ENCODE results near the gene SLC41A1. TPM values are rescaled to one million over a fixed set of nuclear protein-coding genes. Genes with fewer than 3 reads are reported as not detected.

Gene SLC41A1
- total RNA-seq, 1 donor from 2014 or later = 29.5 TPM

DNA sequence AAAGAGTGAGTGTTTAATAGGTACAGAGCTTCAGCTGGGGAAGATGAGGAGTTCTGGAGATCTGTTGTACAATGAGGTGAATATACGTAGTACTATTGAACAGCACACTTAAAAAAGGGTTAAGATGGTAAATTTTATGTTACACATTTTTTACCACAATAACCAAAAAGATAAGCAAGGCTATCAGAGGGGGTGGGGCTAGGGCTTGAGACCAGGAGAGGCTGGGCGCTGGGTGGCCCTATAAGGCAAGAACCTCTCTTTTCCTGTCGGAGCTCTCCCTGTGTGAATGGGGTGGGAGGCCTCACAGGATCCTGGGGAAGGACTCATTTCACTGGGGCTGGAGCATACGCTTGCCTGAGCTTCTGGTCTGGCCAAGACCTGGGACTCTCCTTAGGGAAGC, 9.0 kb downstream of the SLC41A1 start:
- Mint-ChIP-seq H3K4me1 (ENCODE audit: unreplicated experiment) (peaks cover 18% of the 10 kb centered on the region), H3K4me3 (ENCODE audit: unreplicated experiment) (no peak overlapping the region), H3K36me3 (ENCODE audit: unreplicated experiment) (peaks cover 17% of the 10 kb centered on the region), H3K27ac (ENCODE audit: unreplicated experiment) (no peak overlapping the region), H3K9me3 (ENCODE audit: unreplicated experiment) (no peaks in the 10 kb centered on the region), H3K27me3 (ENCODE audit: unreplicated experiment) (no peaks in the 10 kb centered on the region)
- TF ChIP-seq, protein P1, sequence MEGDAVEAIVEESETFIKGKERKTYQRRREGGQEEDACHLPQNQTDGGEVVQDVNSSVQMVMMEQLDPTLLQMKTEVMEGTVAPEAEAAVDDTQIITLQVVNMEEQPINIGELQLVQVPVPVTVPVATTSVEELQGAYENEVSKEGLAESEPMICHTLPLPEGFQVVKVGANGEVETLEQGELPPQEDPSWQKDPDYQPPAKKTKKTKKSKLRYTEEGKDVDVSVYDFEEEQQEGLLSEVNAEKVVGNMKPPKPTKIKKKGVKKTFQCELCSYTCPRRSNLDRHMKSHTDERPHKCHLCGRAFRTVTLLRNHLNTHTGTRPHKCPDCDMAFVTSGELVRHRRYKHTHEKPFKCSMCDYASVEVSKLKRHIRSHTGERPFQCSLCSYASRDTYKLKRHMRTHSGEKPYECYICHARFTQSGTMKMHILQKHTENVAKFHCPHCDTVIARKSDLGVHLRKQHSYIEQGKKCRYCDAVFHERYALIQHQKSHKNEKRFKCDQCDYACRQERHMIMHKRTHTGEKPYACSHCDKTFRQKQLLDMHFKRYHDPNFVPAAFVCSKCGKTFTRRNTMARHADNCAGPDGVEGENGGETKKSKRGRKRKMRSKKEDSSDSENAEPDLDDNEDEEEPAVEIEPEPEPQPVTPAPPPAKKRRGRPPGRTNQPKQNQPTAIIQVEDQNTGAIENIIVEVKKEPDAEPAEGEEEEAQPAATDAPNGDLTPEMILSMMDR (IDR thresholded peaks at IDR 0.05) = no peak
- DNase-seq (ENCODE audit: extremely low spot score, unreplicated experiment) = no peak

DNA sequence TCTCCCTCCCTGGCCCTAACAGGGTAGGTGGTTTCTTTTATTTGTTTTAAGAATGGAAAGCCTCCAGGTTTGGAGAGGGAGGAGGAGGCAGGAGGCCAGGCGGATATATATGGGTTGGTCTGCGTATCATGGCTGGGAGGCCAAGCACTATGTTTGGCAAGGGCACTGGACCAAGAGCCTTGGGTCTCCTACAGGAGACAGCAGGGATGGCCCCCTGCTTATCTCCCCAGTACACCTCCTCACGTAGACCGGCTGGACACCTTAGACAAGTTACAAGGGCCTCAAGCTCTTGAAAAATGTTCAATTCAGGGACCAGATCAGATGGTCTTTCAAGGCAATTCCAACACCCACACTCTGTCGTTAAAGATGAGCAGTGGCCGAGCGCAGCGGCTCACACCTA, 10.9 kb downstream of the SLC41A1 start:
- DNase-seq (ENCODE audit: extremely low spot score, unreplicated experiment) = no peak
- no peaks in the 10 kb centered on the region for H3K27me3 Mint-ChIP-seq (ENCODE audit: unreplicated experiment)
- H3K27ac Mint-ChIP-seq (ENCODE audit: unreplicated experiment) = no peak overlapping the region
- peaks cover 15% of the 10 kb centered on the region for H3K4me1 Mint-ChIP-seq (ENCODE audit: unreplicated experiment)
- H3K36me3 Mint-ChIP-seq (ENCODE audit: unreplicated experiment) = peaks cover 21% of the 10 kb centered on the region
- H3K4me3 Mint-ChIP-seq (ENCODE audit: unreplicated experiment) = no peak overlapping the region
- H3K9me3 Mint-ChIP-seq (ENCODE audit: unreplicated experiment) = no peaks in the 10 kb centered on the region
- TF ChIP-seq, protein P1 (IDR thresholded peaks at IDR 0.05) = no peak

DNA sequence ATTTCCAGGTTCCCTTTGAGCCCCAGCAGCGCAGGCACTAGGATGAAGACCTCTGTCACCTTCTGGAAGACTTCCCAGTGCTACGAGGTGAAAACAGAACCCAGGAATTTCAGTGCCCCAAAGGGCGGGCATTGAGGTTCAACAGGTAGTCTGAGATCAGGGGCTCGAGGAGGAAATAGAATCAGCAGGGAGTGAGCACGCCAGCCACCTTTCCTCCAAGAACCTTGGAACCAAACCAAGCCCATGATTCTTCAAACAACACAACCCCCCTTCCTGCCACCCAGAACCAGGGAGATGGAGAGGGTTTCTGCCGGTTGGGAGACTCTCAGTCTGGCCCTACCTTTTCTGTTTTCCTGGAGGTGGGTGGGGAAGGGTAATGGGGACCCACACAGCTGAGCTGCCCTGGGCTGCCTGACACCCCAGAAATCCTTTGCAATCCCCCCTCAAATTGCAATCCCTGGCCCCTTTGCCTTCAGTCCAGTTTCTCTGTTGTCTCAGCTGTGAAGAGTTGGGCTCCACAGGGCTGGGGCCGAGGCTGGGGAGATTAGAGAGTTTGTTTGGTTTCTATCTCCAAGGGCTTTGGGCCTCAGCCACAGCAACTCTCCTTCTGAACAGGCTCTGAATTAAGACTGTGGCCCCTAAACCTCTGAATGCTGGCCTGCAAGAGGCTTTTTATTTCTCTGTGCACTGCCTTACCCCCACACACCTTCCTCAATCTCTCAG, 11.9 kb downstream of the SLC41A1 start:
- TF ChIP-seq, protein P1 (IDR thresholded peaks at IDR 0.05) = no peak
- no peak overlapping the region for H3K4me3 Mint-ChIP-seq (ENCODE audit: unreplicated experiment)
- H3K27ac Mint-ChIP-seq (ENCODE audit: unreplicated experiment) = peak overlapping the region; percentile 32
- H3K36me3 Mint-ChIP-seq (ENCODE audit: unreplicated experiment) = peaks cover 25% of the 10 kb centered on the region
- no peaks in the 10 kb centered on the region for H3K9me3 Mint-ChIP-seq (ENCODE audit: unreplicated experiment)
- peaks cover 15% of the 10 kb centered on the region for H3K4me1 Mint-ChIP-seq (ENCODE audit: unreplicated experiment)
- no peaks in the 10 kb centered on the region for H3K27me3 Mint-ChIP-seq (ENCODE audit: unreplicated experiment)
- DNase-seq (ENCODE audit: extremely low spot score, unreplicated experiment) = no peak

DNA sequence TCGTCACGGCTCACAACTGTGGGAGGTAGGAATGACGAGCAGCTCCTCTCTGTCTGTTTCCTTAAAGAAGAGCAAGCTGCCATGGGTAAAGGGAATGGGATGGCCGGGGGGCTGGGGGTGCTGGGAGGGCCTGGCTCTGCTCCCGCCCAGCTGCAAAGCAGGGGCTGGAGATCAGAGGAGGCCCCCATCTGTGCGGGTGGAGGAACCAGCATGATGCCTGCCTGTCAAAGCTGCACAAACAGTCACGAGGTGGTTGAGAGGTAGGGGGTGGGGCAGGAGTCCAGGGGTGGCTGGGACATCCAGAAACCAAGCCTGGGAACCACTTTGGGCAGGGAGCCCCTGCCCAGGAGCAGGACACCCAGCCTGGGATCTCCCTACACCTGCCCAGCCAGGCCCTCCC, 12.6 kb downstream of the SLC41A1 start:
- H3K27ac Mint-ChIP-seq (ENCODE audit: unreplicated experiment) = no peak overlapping the region
- TF ChIP-seq, protein P1 (IDR thresholded peaks at IDR 0.05) = no peak
- no peaks in the 10 kb centered on the region for H3K9me3 Mint-ChIP-seq (ENCODE audit: unreplicated experiment)

DNA sequence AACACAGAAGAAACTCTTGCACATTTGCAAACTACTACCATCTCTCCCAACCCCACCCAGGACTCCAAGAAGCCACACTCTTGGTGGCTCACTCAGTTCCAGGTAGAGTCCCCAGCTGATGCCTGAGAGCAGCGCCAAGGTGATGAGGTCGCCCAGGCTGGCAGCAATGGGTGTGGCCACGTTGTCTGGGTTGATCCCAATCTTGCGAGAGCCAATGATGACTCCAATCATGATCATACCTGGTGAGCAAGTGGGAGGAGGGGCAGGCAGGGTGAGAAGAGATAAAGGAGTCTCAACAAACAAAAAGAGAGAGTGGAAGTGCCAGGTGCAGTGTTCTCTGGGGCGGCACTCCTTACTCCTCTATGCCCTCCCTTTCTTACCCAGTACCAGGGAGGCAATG, 14.4 kb downstream of the SLC41A1 start:
- Mint-ChIP-seq H3K9me3 (ENCODE audit: unreplicated experiment) (no peaks in the 10 kb centered on the region), H3K4me1 (ENCODE audit: unreplicated experiment) (peaks cover 7% of the 10 kb centered on the region), H3K36me3 (ENCODE audit: unreplicated experiment) (peaks cover 24% of the 10 kb centered on the region), H3K27ac (ENCODE audit: unreplicated experiment) (no peak overlapping the region), H3K27me3 (ENCODE audit: unreplicated experiment) (no peaks in the 10 kb centered on the region), H3K4me3 (ENCODE audit: unreplicated experiment) (no peak overlapping the region)
- TF ChIP-seq, protein P1 (IDR thresholded peaks at IDR 0.05) = no peak
- no peak for DNase-seq (ENCODE audit: extremely low spot score, unreplicated experiment)

More for the DNA sequence above, 12.6 kb downstream of the SLC41A1 start:
- H3K4me1 Mint-ChIP-seq (ENCODE audit: unreplicated experiment) = peaks cover 11% of the 10 kb centered on the region
- no peak overlapping the region for H3K4me3 Mint-ChIP-seq (ENCODE audit: unreplicated experiment)
- no peaks in the 10 kb centered on the region for H3K27me3 Mint-ChIP-seq (ENCODE audit: unreplicated experiment)
- DNase-seq (ENCODE audit: extremely low spot score, unreplicated experiment) = no peak
- H3K36me3 Mint-ChIP-seq (ENCODE audit: unreplicated experiment) = peaks cover 23% of the 10 kb centered on the region

Measured in osteocyte (in vitro differentiated cells).